CD14-positive monocyte (primary cell): ENCODE results near the gene ZNF2. TPM values are rescaled to one million over a fixed set of nuclear protein-coding genes. Genes with fewer than 3 reads are reported as not detected.

Experiments used
- DNase-seq, 3 donors: peaks; one replicate each; pipeline ENCODE4 v3.0.0-alpha.2; 2011 to 2022
- H2AFZ ChIP-seq: 2 replicates; pipeline ENCODE4 v1.6.0; 2012; ENCODE audit warnings: mild to moderate bottlenecking, low read depth, low read length, inconsistent platforms; ENCODE audit not compliant: insufficient read depth, poor library complexity, severe bottlenecking
- H3K27ac ChIP-seq, 2 donors: 1 replicate in 1 of 2; 2 replicates in 1 of 2; pipeline ENCODE4 v1.5.1; 2012 to 2013; ENCODE audit warnings: low read length in 2 of 2, control low read depth in 1 of 2, inconsistent platforms in 1 of 2, low read depth in 1 of 2, mild to moderate bottlenecking in 1 of 2
- H3K27me3 ChIP-seq, 2 donors: one replicate each; pipeline versions ENCODE4 v1.6.0 to v1.6.1; 2011 to 2013; ENCODE audit warnings: low read length in 2 of 2; ENCODE audit not compliant: control insufficient read depth in 2 of 2, insufficient read depth in 2 of 2
- H3K36me3 ChIP-seq, 2 donors: replicated peaks in 1 of 2; 1 replicate in 1 of 2; 2 replicates in 1 of 2; pipeline versions ENCODE4 v1.5.1 to v1.6.1; 2012 to 2013; ENCODE audit warnings: low read length in 2 of 2, control low read depth in 1 of 2, inconsistent platforms in 1 of 2, mild to moderate bottlenecking in 1 of 2; ENCODE audit not compliant: insufficient read depth in 2 of 2, control insufficient read depth in 1 of 2
- H3K4me1 ChIP-seq, 2 donors: 1 replicate in 1 of 2; 2 replicates in 1 of 2; pipeline versions ENCODE4 v1.5.1 to v1.6.1; 2012 to 2013; ENCODE audit warnings: low read length in 2 of 2, control low read depth in 1 of 2, inconsistent platforms in 1 of 2, mild to moderate bottlenecking in 1 of 2, moderate library complexity in 1 of 2; ENCODE audit not compliant: insufficient read depth in 2 of 2, control insufficient read depth in 1 of 2
- H3K4me2 ChIP-seq: replicated peaks from 2 replicates; pipeline ENCODE3; 2012; ENCODE audit warnings: low read length, moderate library complexity, mild to moderate bottlenecking; ENCODE audit not compliant: poor library complexity, severe bottlenecking; ENCODE audit errors: extremely low read depth
- H3K4me3 ChIP-seq, 3 experiments: fragments of 200-600 bp in 1 of 3; sonication (generic) in 1 of 3; replicated peaks in 1 of 3; 1 replicate in 2 of 3; 2 replicates in 1 of 3; pipeline ENCODE4 v1.5.1; 2011 to 2013; ENCODE audit warnings: low read length in 3 of 3, mild to moderate bottlenecking in 3 of 3, control low read depth in 2 of 3, low read depth in 2 of 3, inconsistent platforms in 1 of 3, moderate library complexity in 1 of 3
- H3K79me2 ChIP-seq: 2 replicates; pipeline ENCODE4 v1.6.0; 2012; ENCODE audit warnings: mild to moderate bottlenecking, control low read depth, inconsistent platforms, low read length, moderate library complexity; ENCODE audit not compliant: insufficient read depth
- H3K9ac ChIP-seq: 2 replicates; pipeline ENCODE4 v1.6.0; 2017; ENCODE audit warnings: low read length, mild to moderate bottlenecking; ENCODE audit not compliant: insufficient read depth, poor library complexity, severe bottlenecking
- H3K9me3 ChIP-seq, 2 donors: replicated peaks in 1 of 2; 1 replicate in 1 of 2; 2 replicates in 1 of 2; pipeline versions ENCODE4 v1.5.1 to v1.6.1; 2012 to 2013; ENCODE audit warnings: low read length in 2 of 2, control low read depth in 1 of 2; ENCODE audit not compliant: control insufficient read depth in 1 of 2, insufficient read depth in 1 of 2
- H4K20me1 ChIP-seq: 2 replicates; pipeline ENCODE4 v1.6.0; 2012; ENCODE audit warnings: mild to moderate bottlenecking, low read length, control low read depth, moderate library complexity; ENCODE audit not compliant: insufficient read depth
- H3K27ac Mint-ChIP-seq, 7 donors: one replicate each; pipeline ENCODE4 v1.8.0; 2020; ENCODE audit warnings: mild to moderate bottlenecking in 7 of 7, mixed read lengths in 7 of 7, moderate library complexity in 6 of 7, inconsistent platforms in 2 of 7
- H3K27me3 Mint-ChIP-seq, 3 donors: one replicate each; pipeline ENCODE4 v1.8.0; 2021 to 2022; ENCODE audit warnings: low read depth in 3 of 3, mild to moderate bottlenecking in 3 of 3, mixed read lengths in 3 of 3, moderate library complexity in 3 of 3, inconsistent platforms in 1 of 3
- H3K36me3 Mint-ChIP-seq, 2 donors: one replicate each; pipeline ENCODE4 v1.8.0; 2020; ENCODE audit warnings: mixed read lengths in 2 of 2, inconsistent platforms in 1 of 2, mild to moderate bottlenecking in 1 of 2
- H3K4me1 Mint-ChIP-seq: one replicate; pipeline ENCODE4 v1.8.0; 2020; ENCODE audit warnings: mild to moderate bottlenecking, mixed read lengths
- H3K4me3 Mint-ChIP-seq, 2 donors: one replicate each; pipeline ENCODE4 v1.8.0; 2020; ENCODE audit warnings: mild to moderate bottlenecking in 2 of 2, mixed read lengths in 2 of 2, moderate library complexity in 1 of 2
- H3K9me3 Mint-ChIP-seq, 7 donors: one replicate each; pipeline ENCODE4 v1.8.0; 2020 to 2022; ENCODE audit warnings: mixed read lengths in 7 of 7, mild to moderate bottlenecking in 6 of 7, moderate library complexity in 6 of 7, inconsistent platforms in 2 of 7
- CTCF ChIP-seq: fragments of 200-600 bp; IDR thresholded peaks from one replicate; pipeline ENCODE4 v1.8.0; 2022; ENCODE audit warnings: antibody characterized with exemption, mild to moderate bottlenecking
- WGBS: methylation state at CpG from one replicate; pipeline ENCODE4 v1.1.5; 2013; ENCODE audit warnings: missing lambda C conversion rate; ENCODE audit not compliant: insufficient coverage; 5-methylcytosine and 5-hydroxymethylcytosine counted together
- intact Hi-C, 2 donors: fragments of 100-400 bp; cut with micrococcal nuclease; formaldehyde crosslinking; loops; one replicate each; pipeline versions ENCODE4 v1.15.0 to v1.15.1; 2023
- polyA plus RNA-seq, 3 donors: library from polyadenylated mRNA; depleted of rRNA in 1 of 3; unstranded in 2 of 3; stranded (reverse) in 1 of 3; fragments of 300-500 nt in 2 of 3; fragments of >200 nt in 1 of 3; fragmentation: Illumina TruSeq in 2 of 3; gene quantifications; 1 replicate in 2 of 3; 2 replicates in 1 of 3; pipeline ENCODE4 v1.2.3, GENCODE V29; 2012 to 2021

ZNF2 gene
- polyA plus RNA-seq, 3 donors = 0.59 to 1.5 (median 0.89) TPM

- Mint-ChIP-seq H3K9me3 (peaks cover 3 to 18% (median 7%) of the 10 kb centered on the region in 7 donors), H3K4me1 (no peaks in the 10 kb centered on the region), H3K36me3 (no peaks in the 10 kb centered on the region)
These were observed 66.6 kb downstream of the ZNF2 start for GRCh38 chr2:95232232-95232631.

More at GRCh38 chr2:95232232-95232631, 66.6 kb downstream of the ZNF2 start:
- no peak overlapping the region for H3K9ac ChIP-seq
- no peak overlapping the region for H3K4me2 ChIP-seq
- H3K27me3 Mint-ChIP-seq = peaks cover 2 to 3% (median 3%) of the 10 kb centered on the region in 3 donors
- intact Hi-C loops = no loop called here
- DNase-seq = no peak
- no peaks in the 10 kb centered on the region for H4K20me1 ChIP-seq
- no peak overlapping the region for H3K4me3 ChIP-seq
- no peak overlapping the region for H3K27ac ChIP-seq
- H3K79me2 ChIP-seq = no peaks in the 10 kb centered on the region
- no peak for TF ChIP-seq CTCF
- no peak overlapping the region for H3K27ac Mint-ChIP-seq
- H3K4me1 ChIP-seq = no peaks in the 10 kb centered on the region
- H3K9me3 ChIP-seq = no peaks in the 10 kb centered on the region
- WGBS = no CpG with 5 or more reads among the region's 1 CpG
- H3K36me3 ChIP-seq = no peaks in the 10 kb centered on the region
- H2AFZ ChIP-seq = no peak overlapping the region
- H3K27me3 ChIP-seq = no peaks in the 10 kb centered on the region
- H3K4me3 Mint-ChIP-seq = no peak overlapping the region

Other genes with a start within 250 kb of the ZNF2 start
- gene MAL, start 140.1 kb upstream of the ZNF2 start, polyA plus RNA-seq = under 1 TPM in 2 of 3 donors, not detected in 1; 0.39 to 0.48 TPM
- 10 to 100 TPM; 30.9 to 41.6 (median 35.2) TPM for gene MRPS5, start 44.0 kb upstream of the ZNF2 start, polyA plus RNA-seq
- gene ZNF514, start 6.0 kb upstream of the ZNF2 start, polyA plus RNA-seq = 1 to 10 TPM; 2.8 to 9.6 (median 5.7) TPM
- gene ZNF892, start 41.7 kb downstream of the ZNF2 start, polyA plus RNA-seq = under 1 TPM; 0.15 to 0.73 (median 0.23) TPM
- under 1 TPM in 1 of 3 donors, not detected in 2; 0.41 TPM for gene PROM2, start 108.6 kb downstream of the ZNF2 start, polyA plus RNA-seq
- gene KCNIP3, start 131.5 kb downstream of the ZNF2 start, polyA plus RNA-seq = not detected
- 10 to 100 TPM in 2 of 3 donors, 1 to 10 TPM in 1; 9.7 to 17.1 (median 10.5) TPM for gene FAHD2A, start 236.9 kb downstream of the ZNF2 start, polyA plus RNA-seq